Trophoblast cell (in vitro differentiated cells and primary cell): ENCODE results near the gene KCNH1.

Source experiments
- DNase-seq, 2 donors: peaks; one replicate each; pipeline ENCODE4 v3.0.0-alpha.2; 2016
- H2AFZ ChIP-seq: 2 replicates; pipeline ENCODE4 v1.6.1; 2013; ENCODE audit warnings: low read length, moderate library complexity, mild to moderate bottlenecking; ENCODE audit not compliant: insufficient read depth, poor library complexity
- H2AK5ac ChIP-seq: 2 replicates; pipeline ENCODE4 v1.6.1; 2013; ENCODE audit warnings: mild to moderate bottlenecking, low read length
- H2BK120ac ChIP-seq: 2 replicates; pipeline ENCODE4 v1.6.1; 2013; ENCODE audit warnings: low read length, mild to moderate bottlenecking, moderate library complexity; ENCODE audit not compliant: insufficient read depth, poor library complexity
- H2BK12ac ChIP-seq: 2 replicates; pipeline ENCODE4 v1.6.1; 2013; ENCODE audit warnings: mild to moderate bottlenecking, low read length, moderate library complexity
- H2BK5ac ChIP-seq: 2 replicates; pipeline ENCODE4 v1.6.1; 2013; ENCODE audit warnings: low read length, low read depth, moderate library complexity, mild to moderate bottlenecking; ENCODE audit not compliant: poor library complexity
- H3K14ac ChIP-seq: 2 replicates; pipeline ENCODE4 v1.6.1; 2013; ENCODE audit warnings: mild to moderate bottlenecking, low read length
- H3K18ac ChIP-seq: 2 replicates; pipeline ENCODE4 v1.6.1; 2013; ENCODE audit warnings: mild to moderate bottlenecking, low read length
- H3K23ac ChIP-seq: 2 replicates; pipeline ENCODE4 v1.6.1; 2013; ENCODE audit warnings: low read length
- H3K27ac ChIP-seq: 2 replicates; pipeline ENCODE4 v1.5.1; 2013; ENCODE audit warnings: low read depth, mild to moderate bottlenecking, inconsistent platforms, low read length, moderate library complexity
- H3K27me3 ChIP-seq: 2 replicates; pipeline ENCODE4 v1.6.1; 2013; ENCODE audit warnings: inconsistent platforms, mild to moderate bottlenecking, low read length, moderate library complexity; ENCODE audit not compliant: insufficient read depth
- H3K36me3 ChIP-seq, 2 experiments: 1 replicate in 1 of 2; 2 replicates in 1 of 2; pipeline ENCODE4 v1.6.1; 2013; ENCODE audit warnings: low read length in 2 of 2, mild to moderate bottlenecking in 2 of 2, moderate library complexity in 1 of 2; ENCODE audit not compliant: insufficient read depth in 2 of 2, control insufficient read depth in 1 of 2
- H3K4ac ChIP-seq: 2 replicates; pipeline ENCODE4 v1.6.1; 2013; ENCODE audit warnings: low read depth, mild to moderate bottlenecking, low read length, moderate library complexity
- H3K4me1 ChIP-seq, 2 experiments: 1 replicate in 1 of 2; 2 replicates in 1 of 2; pipeline ENCODE4 v1.6.1; 2013; ENCODE audit warnings: low read length in 2 of 2, mild to moderate bottlenecking in 2 of 2, moderate library complexity in 1 of 2; ENCODE audit not compliant: insufficient read depth in 2 of 2, control insufficient read depth in 1 of 2
- H3K4me2 ChIP-seq: 2 replicates; pipeline ENCODE4 v1.6.1; 2013; ENCODE audit warnings: inconsistent platforms, mild to moderate bottlenecking, low read length, moderate library complexity
- H3K4me3 ChIP-seq: 2 replicates; pipeline ENCODE4 v1.5.1; 2013; ENCODE audit warnings: mild to moderate bottlenecking, low read depth, low read length, inconsistent platforms
- H3K79me1 ChIP-seq: one replicate; pipeline ENCODE4 v1.6.1; 2013; ENCODE audit warnings: low read length
- H3K79me2 ChIP-seq: 2 replicates; pipeline ENCODE4 v1.6.1; 2013; ENCODE audit warnings: low read length, mild to moderate bottlenecking; ENCODE audit not compliant: control insufficient read depth, insufficient read depth, poor library complexity
- H3K9ac ChIP-seq: 2 replicates; pipeline ENCODE4 v1.6.1; 2013; ENCODE audit warnings: mild to moderate bottlenecking, low read length
- H3K9me3 ChIP-seq: 2 replicates; pipeline ENCODE4 v1.6.1; 2013; ENCODE audit warnings: low read depth, mild to moderate bottlenecking, control low read depth, inconsistent platforms, low read length; ENCODE audit not compliant: insufficient read depth
- H4K12ac ChIP-seq: 2 replicates; pipeline ENCODE4 v1.6.1; 2013; ENCODE audit warnings: low read depth, mild to moderate bottlenecking, low read length, moderate library complexity
- H4K8ac ChIP-seq: 2 replicates; pipeline ENCODE4 v1.6.1; 2013; ENCODE audit warnings: low read depth, mild to moderate bottlenecking, low read length, moderate library complexity
- H4K91ac ChIP-seq: one replicate; pipeline ENCODE4 v1.6.1; 2013; ENCODE audit warnings: low read depth, mild to moderate bottlenecking, low read length, moderate library complexity
- WGBS: extraction: QIAGEN DNeasy Blood & Tissue Kit; methylation state at CpG from one replicate; pipeline ENCODE4 v1.1.7; 2013; ENCODE audit warnings: missing lambda C conversion rate; ENCODE audit not compliant: insufficient read length, insufficient coverage; ENCODE audit errors: extremely low coverage; 5-methylcytosine and 5-hydroxymethylcytosine counted together

Gene KCNH1

DNA sequence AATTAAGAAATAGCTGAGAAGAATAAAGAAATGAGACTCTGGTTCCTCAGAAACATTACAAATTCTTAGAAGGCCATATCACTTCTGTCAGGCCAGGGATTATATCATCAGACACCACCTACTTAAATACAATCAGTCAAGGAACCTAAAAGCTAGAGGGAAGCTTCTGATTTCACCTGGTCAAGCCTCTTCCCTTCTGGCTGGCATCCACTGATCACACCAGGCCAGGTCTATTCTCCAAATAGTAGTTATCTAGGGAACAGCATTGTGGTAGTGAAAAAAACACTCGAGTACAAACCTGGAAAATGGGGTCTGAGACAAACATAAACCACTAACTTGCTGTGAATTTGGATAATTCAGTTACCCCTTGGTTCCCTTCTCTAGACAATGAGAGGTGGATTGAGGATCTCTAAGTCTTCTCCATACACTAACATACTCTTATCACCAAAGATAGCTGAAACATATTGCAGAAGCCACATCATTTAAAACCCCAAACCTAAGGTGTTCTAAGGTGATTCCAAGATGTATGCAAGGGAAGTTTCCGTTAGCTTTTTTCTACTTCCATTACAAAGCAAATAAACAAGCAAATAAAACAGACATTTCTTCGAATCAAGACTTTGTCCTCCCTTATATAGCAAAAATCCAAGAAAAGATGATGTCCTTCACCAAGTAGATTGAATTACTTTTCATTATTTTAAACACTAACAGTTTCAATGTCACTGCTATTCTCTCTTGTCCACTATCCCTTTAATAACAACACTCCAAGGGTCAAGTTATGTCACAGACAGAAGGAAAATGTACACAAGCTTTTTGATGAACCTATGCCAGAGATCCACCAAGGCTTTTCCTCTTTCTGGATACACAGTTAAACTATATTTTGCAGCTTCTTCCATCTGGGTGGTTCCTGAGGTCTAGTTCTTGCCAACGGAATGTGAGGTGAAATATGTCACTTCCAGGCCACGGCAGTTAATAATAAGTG, 212.9 kb downstream of the KCNH1 start:
- Histone ChIP-seq H4K91ac (no peak overlapping the region), H3K36me3 (no peaks in the 10 kb centered on the region), H3K9ac (no peak overlapping the region), H2BK12ac (no peak overlapping the region), H3K4me2 (no peak overlapping the region), H4K12ac (no peak overlapping the region), H3K4me1 (peaks cover 0 to 4% of the 10 kb centered on the region in 2 experiments), H2BK5ac (no peak overlapping the region), H3K23ac (no peak overlapping the region), H3K18ac (no peak overlapping the region), H2AFZ (no peak overlapping the region), H3K4ac (no peak overlapping the region), H2AK5ac (no peak overlapping the region), H3K79me2 (no peaks in the 10 kb centered on the region), H2BK120ac (no peak overlapping the region), H3K4me3 (no peak overlapping the region), H3K79me1 (no peaks in the 10 kb centered on the region), H4K8ac (no peak overlapping the region), H3K9me3 (peaks cover 6% of the 10 kb centered on the region), H3K27me3 (no peaks in the 10 kb centered on the region), H3K27ac (no peak overlapping the region), H3K14ac (no peak overlapping the region)
- no CpG with 5 or more reads among the region's 5 CpGs for WGBS
- DNase-seq: no peak

DNA sequence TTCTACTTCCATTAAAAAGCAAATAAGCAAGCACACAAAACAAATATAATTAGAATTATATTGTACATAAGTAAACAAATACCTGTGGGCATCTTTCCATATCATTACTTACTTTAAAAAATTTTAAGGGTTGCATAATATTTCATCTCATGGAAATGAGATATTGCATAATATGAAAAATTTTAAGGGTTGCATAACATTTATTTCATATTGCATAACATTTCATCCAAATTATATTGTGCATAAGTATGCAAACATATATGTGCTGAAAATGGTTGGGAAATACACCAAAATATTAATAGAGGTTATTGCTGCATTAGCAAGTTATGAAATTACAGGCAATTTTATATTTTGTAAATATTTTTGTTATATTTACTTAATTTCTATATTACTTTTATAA, 213.7 kb downstream of the KCNH1 start:
- Histone ChIP-seq H2AK5ac (no peak overlapping the region), H4K12ac (no peak overlapping the region), H4K91ac (no peak overlapping the region), H2BK5ac (no peak overlapping the region), H3K27me3 (no peaks in the 10 kb centered on the region), H3K4me2 (no peak overlapping the region), H2BK12ac (no peak overlapping the region), H3K79me1 (no peaks in the 10 kb centered on the region), H3K4ac (no peak overlapping the region), H3K18ac (no peak overlapping the region), H3K9ac (no peak overlapping the region), H3K23ac (no peak overlapping the region), H3K9me3 (peaks cover 2% of the 10 kb centered on the region), H3K14ac (no peak overlapping the region), H3K4me1 (peaks cover 0 to 3% of the 10 kb centered on the region in 2 experiments), H4K8ac (no peak overlapping the region), H3K4me3 (no peak overlapping the region), H2BK120ac (no peak overlapping the region), H3K79me2 (no peaks in the 10 kb centered on the region), H3K27ac (no peak overlapping the region), H2AFZ (no peak overlapping the region), H3K36me3 (no peaks in the 10 kb centered on the region)
- no peak for DNase-seq

DNA sequence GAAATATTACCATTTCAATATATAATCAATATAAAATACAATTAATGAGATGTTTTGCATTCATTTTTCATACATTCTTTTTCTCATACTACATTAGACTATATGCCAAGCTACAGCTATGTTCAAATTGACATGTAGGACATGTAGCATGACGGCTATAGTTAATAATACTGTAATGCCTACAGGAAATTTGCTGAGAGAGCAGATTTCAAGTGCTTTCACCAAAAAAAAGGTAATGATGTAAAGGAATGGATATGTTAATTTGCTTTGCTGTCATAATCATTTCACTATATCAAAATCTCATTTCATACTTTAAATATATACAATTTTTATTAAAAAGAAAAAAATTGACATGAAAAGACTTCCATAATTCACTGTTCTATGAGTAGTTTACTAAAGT, 215.1 kb downstream of the KCNH1 start:
- H4K91ac ChIP-seq: no peak overlapping the region
- H3K4me2 ChIP-seq: no peak overlapping the region
- no peak overlapping the region for H2BK120ac ChIP-seq
- no peak for DNase-seq
- H4K8ac ChIP-seq: no peak overlapping the region
- H3K79me1 ChIP-seq: no peaks in the 10 kb centered on the region
- H3K9ac ChIP-seq: no peak overlapping the region
- H3K4me1 ChIP-seq: peaks cover 0 to 2% of the 10 kb centered on the region in 2 experiments
- no peaks in the 10 kb centered on the region for H3K27me3 ChIP-seq
- H2BK5ac ChIP-seq: no peak overlapping the region
- H3K14ac ChIP-seq: no peak overlapping the region
- no peak overlapping the region for H3K18ac ChIP-seq
- H3K27ac ChIP-seq: no peak overlapping the region
- no peaks in the 10 kb centered on the region for H3K36me3 ChIP-seq
- WGBS: no CpG with 5 or more reads among the region's 1 CpG
- H3K79me2 ChIP-seq: no peaks in the 10 kb centered on the region
- H2BK12ac ChIP-seq: no peak overlapping the region
- H4K12ac ChIP-seq: no peak overlapping the region
- H2AK5ac ChIP-seq: no peak overlapping the region
- H3K4ac ChIP-seq: no peak overlapping the region
- peaks cover 1% of the 10 kb centered on the region for H3K9me3 ChIP-seq
- no peak overlapping the region for H3K4me3 ChIP-seq
- H2AFZ ChIP-seq: no peak overlapping the region
- H3K23ac ChIP-seq: no peak overlapping the region

DNA sequence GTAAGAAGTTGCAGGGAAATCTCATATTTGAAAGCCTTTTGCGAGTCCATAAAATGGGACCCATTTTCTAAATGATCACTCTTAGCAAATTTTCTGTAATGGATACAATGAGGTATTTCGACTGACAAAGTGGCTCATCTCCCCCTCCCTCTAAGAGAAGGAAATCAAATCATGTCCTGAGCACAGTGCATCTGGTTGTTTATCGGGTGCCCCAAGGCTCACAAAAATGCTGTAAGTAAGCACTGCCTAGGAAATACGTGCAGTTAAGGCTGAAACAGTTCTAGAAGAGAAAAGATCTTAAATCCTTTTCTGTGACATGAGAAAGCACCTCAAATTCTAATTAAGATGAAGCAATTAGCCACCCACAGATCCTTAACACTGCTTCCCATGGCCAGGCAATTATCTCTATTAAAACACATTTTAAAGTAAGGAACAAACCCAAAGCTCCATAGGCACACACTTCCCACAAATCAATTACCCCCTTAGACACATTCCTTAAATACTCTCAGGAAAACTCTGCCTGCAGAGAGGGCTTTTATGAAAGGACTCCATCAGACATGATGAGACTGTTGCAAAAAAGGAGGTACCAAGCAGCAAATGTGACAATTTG, 216.3 kb downstream of the KCNH1 start:
- H2AK5ac ChIP-seq: no peak overlapping the region
- H2AFZ ChIP-seq: no peak overlapping the region
- no peak overlapping the region for H3K18ac ChIP-seq
- DNase-seq: no peak
- H3K79me1 ChIP-seq: no peaks in the 10 kb centered on the region
- H2BK5ac ChIP-seq: no peak overlapping the region
- no CpG with 5 or more reads among the region's 4 CpGs for WGBS
- no peaks in the 10 kb centered on the region for H3K27me3 ChIP-seq
- no peak overlapping the region for H3K14ac ChIP-seq
- H3K36me3 ChIP-seq: no peaks in the 10 kb centered on the region
- no peak overlapping the region for H4K12ac ChIP-seq
- no peaks in the 10 kb centered on the region for H3K9me3 ChIP-seq
- no peak overlapping the region for H4K8ac ChIP-seq
- H3K4me2 ChIP-seq: no peak overlapping the region
- H3K27ac ChIP-seq: no peak overlapping the region
- H3K4ac ChIP-seq: no peak overlapping the region
- H4K91ac ChIP-seq: no peak overlapping the region
- no peak overlapping the region for H3K9ac ChIP-seq
- H3K4me3 ChIP-seq: no peak overlapping the region
- no peaks in the 10 kb centered on the region for H3K79me2 ChIP-seq
- peaks cover 0 to 2% of the 10 kb centered on the region in 2 experiments for H3K4me1 ChIP-seq
- H2BK12ac ChIP-seq: no peak overlapping the region
- H2BK120ac ChIP-seq: no peak overlapping the region
- no peak overlapping the region for H3K23ac ChIP-seq
